MM.1S (cell line): Measurements from ENCODE around the gene EDEM1.

Source experiments
- DNase-seq: peaks from one replicate; pipeline ENCODE4 v3.0.0-alpha.2; 2015
- H2AFZ ChIP-seq: fragments of 300-600 bp; sonication (generic); 2 replicates; pipeline ENCODE4 v1.6.0; 2016; ENCODE audit warnings: antibody characterized with exemption, low read length
- H3F3A ChIP-seq: fragments of 300-600 bp; sonication (generic); 2 replicates; pipeline ENCODE4 v1.6.1; 2016; ENCODE audit warnings: mild to moderate bottlenecking, antibody characterized with exemption, low read length, moderate library complexity, mixed read lengths; ENCODE audit not compliant: insufficient read depth
- H3K27ac ChIP-seq: fragments of 300-600 bp; sonication (generic); 2 replicates; pipeline ENCODE4 v1.5.1; 2016; ENCODE audit warnings: mild to moderate bottlenecking, low read length
- H3K27me3 ChIP-seq: fragments of 300-600 bp; sonication (generic); replicated peaks from 2 replicates; pipeline ENCODE4 v1.6.0; 2016; ENCODE audit warnings: low read length; ENCODE audit not compliant: insufficient read depth
- H3K36me3 ChIP-seq: fragments of 300-600 bp; sonication (generic); replicated peaks from 2 replicates; pipeline ENCODE4 v1.6.1; 2016; ENCODE audit warnings: mild to moderate bottlenecking, low read length, mixed read lengths; ENCODE audit not compliant: insufficient read depth
- H3K4me1 ChIP-seq: fragments of 300-600 bp; sonication (generic); 2 replicates; pipeline ENCODE4 v1.6.1; 2016; ENCODE audit warnings: low read length, mixed read lengths
- H3K4me2 ChIP-seq: fragments of 300-600 bp; sonication (generic); 2 replicates; pipeline ENCODE4 v1.6.0; 2016; ENCODE audit warnings: low read depth, low read length
- H3K4me3 ChIP-seq: fragments of 300-600 bp; sonication (generic); 2 replicates; pipeline ENCODE4 v1.5.1; 2016; ENCODE audit warnings: low read length, mixed read lengths
- H3K79me2 ChIP-seq: fragments of 300-600 bp; sonication (generic); 2 replicates; pipeline ENCODE4 v1.6.1; 2016; ENCODE audit warnings: mixed run types, low read length, mixed read lengths
- H3K9ac ChIP-seq: fragments of 300-600 bp; sonication (generic); 2 replicates; pipeline ENCODE4 v1.6.1; 2016; ENCODE audit warnings: low read length, mixed read lengths
- H3K9me2 ChIP-seq: fragments of 300-600 bp; sonication (generic); replicated peaks from 2 replicates; pipeline ENCODE4 v1.6.1; 2016; ENCODE audit warnings: mild to moderate bottlenecking, low read length, mixed read lengths; ENCODE audit not compliant: insufficient read depth
- H3K9me3 ChIP-seq: fragments of 300-600 bp; sonication (generic); replicated peaks from 2 replicates; pipeline ENCODE4 v1.6.1; 2016; ENCODE audit warnings: mild to moderate bottlenecking, low read length, mixed read lengths; ENCODE audit not compliant: insufficient read depth
- H4K20me1 ChIP-seq: fragments of 300-600 bp; sonication (generic); 2 replicates; pipeline ENCODE4 v1.6.1; 2016; ENCODE audit warnings: mild to moderate bottlenecking, low read length, moderate library complexity, mixed read lengths; ENCODE audit not compliant: insufficient read depth
- CTCF ChIP-seq: fragments of 300-600 bp; sonication (generic); IDR thresholded peaks from 2 replicates; pipeline ENCODE4 v1.5.1; 2016; ENCODE audit warnings: antibody characterized with exemption, low read length, mixed read lengths
- EZH2 ChIP-seq: fragments of 300-600 bp; sonication (generic); optimal IDR thresholded peaks from 2 replicates; pipeline ENCODE3; 2017; ENCODE audit warnings: low read depth, mild to moderate bottlenecking, antibody characterized with exemption, low read length, mixed read lengths
- EZH2phosphoT487 ChIP-seq: fragments of 300-600 bp; sonication (generic); IDR thresholded peaks from 2 replicates; pipeline ENCODE4 v1.6.1; 2018; ENCODE audit warnings: antibody characterized with exemption, low read length

The EDEM1 gene

GRCh38 chr3:5165698-5166097 is 21.8 kb upstream of the EDEM1 start:
- Histone ChIP-seq H3K4me1 (peaks cover 11% of the 10 kb centered on the region; the same call in 1 of the 2 replicates), H3F3A (no peaks in the 10 kb centered on the region), H4K20me1 (peaks cover 15% of the 10 kb centered on the region; the same call in 1 of the 2 replicates), H3K9me3 (no peaks in the 10 kb centered on the region), H3K36me3 (no peaks in the 10 kb centered on the region), H3K79me2 (peaks cover 100% of the 10 kb centered on the region), H3K9ac (no peak overlapping the region), H3K4me2 (no peak overlapping the region), H3K9me2 (no peaks in the 10 kb centered on the region), H3K27me3 (no peaks in the 10 kb centered on the region), H2AFZ (no peak overlapping the region), H3K27ac (no peak overlapping the region), H3K4me3 (no peak overlapping the region)
- TF ChIP-seq EZH2 (no peak), EZH2phosphoT487 (no peak), CTCF (no peak)
- DNase-seq, result no peak

- DNase-seq, result no peak
- Histone ChIP-seq H3K27ac (no peak overlapping the region), H3K4me1 (peaks cover 11% of the 10 kb centered on the region; the same call in 1 of the 2 replicates), H3K9me2 (no peaks in the 10 kb centered on the region), H3K9me3 (no peaks in the 10 kb centered on the region), H3K36me3 (no peaks in the 10 kb centered on the region), H3K4me2 (no peak overlapping the region), H2AFZ (no peak overlapping the region), H4K20me1 (peaks cover 14% of the 10 kb centered on the region; the same call in 1 of the 2 replicates), H3F3A (no peaks in the 10 kb centered on the region), H3K27me3 (no peaks in the 10 kb centered on the region), H3K79me2 (peaks cover 98% of the 10 kb centered on the region), H3K4me3 (no peak overlapping the region), H3K9ac (no peak overlapping the region)
- TF ChIP-seq EZH2phosphoT487 (no peak), EZH2 (no peak), CTCF (no peak)
Measured at GRCh38 chr3:5166846-5167245, 20.7 kb upstream of the EDEM1 start.

- Histone ChIP-seq H3K9ac (no peak overlapping the region), H3K27me3 (no peaks in the 10 kb centered on the region), H3K4me3 (no peak overlapping the region), H4K20me1 (peaks cover 10% of the 10 kb centered on the region; the same call in 1 of the 2 replicates), H3K4me1 (peaks cover 11% of the 10 kb centered on the region; the same call in 1 of the 2 replicates), H3K27ac (no peak overlapping the region), H3K36me3 (no peaks in the 10 kb centered on the region), H3F3A (no peaks in the 10 kb centered on the region), H3K9me2 (no peaks in the 10 kb centered on the region), H3K9me3 (no peaks in the 10 kb centered on the region), H2AFZ (no peak overlapping the region), H3K79me2 (peaks cover 95% of the 10 kb centered on the region), H3K4me2 (no peak overlapping the region)
- DNase-seq, result no peak
- no peak for TF ChIP-seq EZH2
- no peak for TF ChIP-seq EZH2phosphoT487
- no peak for TF ChIP-seq CTCF
Measured at GRCh38 chr3:5168110-5168509, 19.4 kb upstream of the EDEM1 start.
